ENCODE data around the gene RNF149.

DNA sequence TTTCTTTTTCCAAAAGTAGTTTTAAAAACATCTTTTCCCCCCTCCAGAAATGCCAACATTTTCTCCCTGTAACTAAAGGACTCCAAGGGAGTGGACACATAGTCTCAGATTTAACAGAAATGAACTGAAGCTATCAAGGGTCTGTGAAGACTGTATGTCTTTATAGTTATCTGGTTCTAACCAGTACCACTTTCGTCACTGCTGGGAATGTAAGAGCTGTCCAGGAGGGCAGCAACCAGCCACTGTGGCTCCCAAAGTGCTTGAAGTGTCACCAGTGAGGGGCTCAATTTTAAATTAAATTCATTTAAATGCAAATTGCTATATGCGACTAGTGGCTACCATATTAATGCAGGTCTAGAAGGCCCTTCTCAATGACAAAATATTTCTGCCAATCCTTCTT is 15.0 kb downstream of the RNF149 start:
- TF ChIP-seq POLR2AphosphoS5 (IDR thresholded peaks at IDR 0.05) (no peak), EP300 (IDR thresholded peaks at IDR 0.05) (no peak), POLR2A (IDR thresholded peaks at IDR 0.05) (no peak)
- TF ChIP-seq, protein P1, sequence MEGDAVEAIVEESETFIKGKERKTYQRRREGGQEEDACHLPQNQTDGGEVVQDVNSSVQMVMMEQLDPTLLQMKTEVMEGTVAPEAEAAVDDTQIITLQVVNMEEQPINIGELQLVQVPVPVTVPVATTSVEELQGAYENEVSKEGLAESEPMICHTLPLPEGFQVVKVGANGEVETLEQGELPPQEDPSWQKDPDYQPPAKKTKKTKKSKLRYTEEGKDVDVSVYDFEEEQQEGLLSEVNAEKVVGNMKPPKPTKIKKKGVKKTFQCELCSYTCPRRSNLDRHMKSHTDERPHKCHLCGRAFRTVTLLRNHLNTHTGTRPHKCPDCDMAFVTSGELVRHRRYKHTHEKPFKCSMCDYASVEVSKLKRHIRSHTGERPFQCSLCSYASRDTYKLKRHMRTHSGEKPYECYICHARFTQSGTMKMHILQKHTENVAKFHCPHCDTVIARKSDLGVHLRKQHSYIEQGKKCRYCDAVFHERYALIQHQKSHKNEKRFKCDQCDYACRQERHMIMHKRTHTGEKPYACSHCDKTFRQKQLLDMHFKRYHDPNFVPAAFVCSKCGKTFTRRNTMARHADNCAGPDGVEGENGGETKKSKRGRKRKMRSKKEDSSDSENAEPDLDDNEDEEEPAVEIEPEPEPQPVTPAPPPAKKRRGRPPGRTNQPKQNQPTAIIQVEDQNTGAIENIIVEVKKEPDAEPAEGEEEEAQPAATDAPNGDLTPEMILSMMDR (IDR thresholded peaks at IDR 0.05): no peak
